ENCODE measurements around the gene UFSP1.
"Not testable (repeated sequence)": the region's sequence is repeated elsewhere in the genome, so short reads cannot be mapped to it uniquely, and the experiment has no call there.

Gene UFSP1

DNA sequence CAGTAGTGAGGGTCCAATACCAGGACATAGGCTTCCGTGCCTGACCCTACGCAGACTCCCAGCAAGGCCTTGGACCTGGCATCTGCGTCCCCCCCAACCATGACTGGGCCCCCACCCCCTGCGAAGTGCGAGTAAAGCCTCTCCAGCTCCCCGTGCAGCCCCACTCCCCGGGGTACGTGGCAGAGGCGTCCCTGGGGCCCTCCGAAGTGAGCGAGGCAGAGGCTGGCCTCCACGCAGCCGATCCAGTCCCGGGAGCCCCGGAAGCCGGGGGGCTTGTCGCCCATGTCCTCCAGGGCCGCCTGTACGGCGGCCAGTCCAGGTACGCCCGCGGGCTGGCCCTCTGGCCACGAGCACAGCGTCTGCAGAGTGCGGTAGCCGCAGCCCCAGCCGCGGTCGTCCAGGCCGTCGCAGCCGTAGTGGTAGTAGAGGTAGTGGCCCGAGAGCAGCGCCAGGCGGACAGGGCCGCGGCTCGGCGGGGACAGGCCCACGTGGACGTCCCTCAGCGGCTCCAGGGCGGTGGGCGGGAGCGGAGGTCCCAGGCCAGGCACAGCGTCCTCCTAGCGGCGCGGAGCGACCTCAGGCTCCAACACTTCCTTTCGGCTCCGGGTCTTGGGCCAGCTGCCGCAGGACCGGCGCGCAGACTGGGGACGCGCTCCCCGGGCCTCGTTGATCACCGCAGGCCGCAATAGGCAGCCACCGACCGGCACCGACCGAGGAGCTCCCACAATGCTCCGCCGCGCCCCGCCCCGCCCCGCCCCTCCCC lies at the start of gene UFSP1:
Gene UFSP1, minus strand, starts transcription at position 728 of the 763 bp plus-strand sequence. Its CDS starts 444 bp downstream, at position 284.
- DNase-seq = no peak

DNA sequence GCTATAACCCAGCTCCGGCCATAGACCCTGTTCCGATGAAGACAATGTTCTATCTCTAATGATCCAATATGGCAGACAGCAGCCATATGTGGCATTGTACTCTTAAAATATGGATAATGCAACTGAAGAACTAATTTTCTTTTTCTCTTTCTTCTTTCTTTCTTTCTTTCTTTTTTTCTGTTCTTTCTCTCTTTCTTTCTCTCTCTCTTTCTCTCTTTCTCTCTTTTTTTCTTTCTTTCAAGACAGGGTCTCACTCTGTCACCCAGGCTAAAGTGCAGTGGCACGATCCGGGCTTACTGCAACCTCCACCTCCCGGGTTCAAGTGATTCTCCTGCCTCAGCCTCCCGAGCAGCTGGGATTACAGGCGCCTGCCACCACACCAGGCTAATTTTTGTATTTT lies 46.7 kb upstream of the UFSP1 start:
- not testable (repeated sequence) for DNase-seq

DNA sequence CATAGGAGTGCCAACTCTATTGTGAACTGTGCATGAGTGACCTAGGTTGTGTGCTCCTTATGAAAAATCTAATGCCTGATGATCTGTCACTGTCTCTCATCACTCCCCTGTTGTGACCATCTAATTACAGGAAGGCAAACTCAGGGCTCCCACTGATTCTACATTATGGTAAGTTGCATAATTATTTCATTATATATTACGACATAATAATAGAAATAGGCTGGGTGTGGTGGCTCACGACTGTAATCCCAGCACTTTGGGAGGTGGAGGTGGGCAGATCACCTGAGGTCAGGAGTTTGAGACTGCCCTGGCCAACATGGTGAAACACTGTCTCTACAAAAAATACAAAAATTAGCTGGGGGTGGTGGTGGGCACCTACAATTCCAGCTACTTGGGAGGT lies 45.9 kb upstream of the UFSP1 start:
- not testable (repeated sequence) for DNase-seq

DNA sequence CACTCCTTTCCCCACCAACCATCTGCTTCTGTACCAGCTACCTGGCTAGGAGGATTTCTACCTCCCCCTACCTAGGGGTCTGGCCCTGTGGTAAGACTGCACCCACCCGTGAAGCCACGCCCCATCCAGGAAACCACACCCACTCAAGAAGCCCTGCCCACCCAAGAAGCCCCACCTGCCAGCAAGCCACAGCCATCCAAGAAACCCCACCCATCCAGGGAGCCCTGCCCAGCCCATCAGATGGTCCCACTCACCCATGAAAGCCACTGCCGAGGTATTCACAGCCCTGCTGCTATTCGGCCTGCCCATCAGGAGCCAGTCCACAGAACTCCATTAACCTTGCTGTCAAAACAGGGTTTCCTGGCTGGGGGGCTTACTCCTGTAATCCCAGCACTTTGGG lies 44.2 kb upstream of the UFSP1 start:
- no peak for DNase-seq

DNA sequence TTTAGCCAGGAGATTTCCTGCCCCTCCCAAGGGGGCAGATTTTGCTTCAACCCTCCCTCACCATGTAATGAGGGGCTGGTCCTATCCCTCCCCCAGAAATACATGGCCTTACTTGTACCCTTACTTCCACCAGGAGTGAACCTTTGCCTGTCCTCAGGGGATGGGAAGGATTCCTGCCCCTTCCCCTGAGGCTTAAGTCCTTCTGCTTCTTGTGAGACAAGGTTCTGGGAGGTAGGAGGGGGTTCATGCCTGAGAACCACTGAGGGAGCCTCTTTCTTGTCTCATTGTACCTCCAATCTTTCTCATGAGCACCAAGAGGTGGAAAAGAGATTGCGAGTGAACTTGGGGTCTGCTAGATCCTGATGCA lies 40.3 kb upstream of the UFSP1 start:
- no peak for DNase-seq

DNA sequence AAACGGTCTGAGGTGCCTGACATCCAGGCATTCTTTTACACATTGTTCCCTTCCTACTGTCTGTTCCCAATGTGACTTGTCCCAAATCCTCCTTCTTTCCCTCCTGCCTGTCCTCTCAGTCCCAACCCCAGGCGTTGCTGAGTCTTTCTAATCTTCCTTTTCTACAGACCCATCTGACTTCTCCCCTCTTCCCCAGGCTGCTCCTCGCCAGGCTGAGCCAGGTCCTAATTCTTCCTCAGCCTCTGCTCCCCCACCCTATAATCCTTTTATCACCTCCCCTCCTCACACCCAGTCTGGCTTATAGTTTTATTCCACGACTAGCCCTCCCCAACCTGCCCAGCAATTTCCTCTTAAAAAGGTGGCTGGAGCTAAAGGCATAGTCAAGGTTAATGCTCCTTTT lies 34.1 kb upstream of the UFSP1 start:
- not testable (repeated sequence) for DNase-seq

DNA sequence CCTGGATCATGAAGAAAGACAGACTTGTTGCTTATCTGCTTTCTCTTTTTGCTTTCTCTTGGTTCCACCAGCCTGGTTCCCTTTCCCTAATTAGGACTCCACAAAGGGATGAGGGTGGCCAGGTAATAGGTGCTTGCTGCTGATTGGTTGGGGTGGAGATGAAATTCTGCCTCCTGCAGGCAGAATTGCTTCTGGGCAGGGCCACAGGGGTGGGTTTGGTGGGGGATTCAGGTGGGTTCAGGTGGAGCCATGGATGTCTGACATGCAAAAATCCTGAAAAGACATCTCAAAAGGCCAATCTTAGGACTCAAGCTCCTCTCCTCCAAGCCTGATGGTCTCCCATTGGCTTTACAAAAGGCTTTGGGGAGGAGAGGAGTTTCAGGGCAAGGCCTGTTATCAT lies 31.5 kb upstream of the UFSP1 start:
- DNase-seq = no peak

DNA sequence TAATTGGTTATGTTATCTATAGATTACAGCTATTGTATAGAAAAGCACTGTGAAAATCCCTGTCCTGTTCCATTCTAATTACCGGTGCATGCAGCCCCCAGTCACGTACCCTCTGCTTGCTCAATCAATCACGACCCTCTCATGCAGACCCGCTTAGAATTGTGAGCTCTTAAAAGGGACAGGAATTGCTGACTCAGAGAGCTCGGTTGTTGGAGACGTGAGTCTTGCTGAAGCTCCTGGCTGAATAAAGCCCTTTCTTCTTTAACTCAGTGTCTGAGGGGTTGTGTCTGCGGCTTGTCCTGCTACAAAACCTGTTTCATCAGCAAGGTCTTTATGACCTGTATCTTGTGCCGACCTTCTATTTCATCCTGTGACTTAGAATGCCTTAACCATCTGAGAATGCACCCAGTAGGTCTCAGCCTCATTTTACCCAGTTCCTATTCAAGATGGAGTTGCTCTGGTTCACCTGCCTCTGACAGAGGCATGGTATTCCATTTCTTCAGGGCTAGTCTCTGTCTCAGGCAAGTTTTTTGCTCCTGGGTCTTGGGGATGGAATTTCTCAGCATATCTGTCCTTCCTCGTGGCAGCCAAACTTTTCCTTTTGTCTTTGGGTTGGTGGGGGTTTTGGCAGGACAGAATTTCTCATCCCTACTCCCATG lies 30.4 kb upstream of the UFSP1 start:
- not testable (repeated sequence) for DNase-seq

DNA sequence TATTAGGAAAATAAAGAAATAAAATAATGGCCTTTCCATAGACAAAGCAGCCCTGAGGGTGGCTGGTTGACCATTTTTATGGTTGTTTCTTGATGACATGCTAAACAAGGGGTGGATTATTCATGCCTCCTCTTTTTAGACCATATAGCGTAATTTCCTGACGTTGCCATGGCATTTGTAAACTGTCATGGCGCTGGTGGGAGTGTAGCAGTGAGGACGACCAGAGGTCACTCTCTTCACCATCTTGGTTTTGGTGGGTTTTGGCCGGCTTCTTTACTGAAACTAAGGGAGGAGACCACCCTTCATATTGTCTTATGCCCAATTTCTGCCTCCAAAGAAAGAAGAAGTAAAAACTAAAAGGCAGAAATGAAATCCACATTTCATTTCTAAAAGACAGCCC lies 29.8 kb upstream of the UFSP1 start:
- DNase-seq = not testable (repeated sequence)

DNA sequence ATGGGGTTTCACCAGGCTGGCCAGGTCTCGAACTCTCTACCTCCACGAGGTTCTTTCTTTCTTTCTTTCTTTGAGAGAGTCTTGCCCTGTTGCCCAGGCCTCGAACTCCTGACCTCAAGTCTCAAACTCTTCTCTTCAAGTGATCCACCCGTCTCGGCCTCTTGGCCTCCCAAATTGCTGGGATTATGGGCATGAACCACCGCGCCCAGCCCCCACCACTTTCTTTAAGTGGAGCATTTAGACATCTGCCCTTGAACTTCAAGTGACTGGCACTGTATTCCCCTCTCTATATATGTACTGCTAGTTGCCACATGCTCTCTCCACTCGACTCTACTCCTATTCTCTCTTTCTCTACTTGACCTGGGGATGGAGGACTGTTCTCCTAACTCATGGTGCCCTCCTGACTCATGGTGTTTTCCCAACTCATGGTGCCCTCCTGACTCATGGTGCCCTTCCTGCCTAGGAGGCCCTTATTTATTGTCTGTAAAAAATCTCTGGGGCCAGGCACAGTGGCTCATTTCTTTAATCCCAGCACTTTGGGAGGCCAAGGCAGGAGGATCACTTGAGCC lies 25.4 kb upstream of the UFSP1 start:
- DNase-seq = no peak

DNA sequence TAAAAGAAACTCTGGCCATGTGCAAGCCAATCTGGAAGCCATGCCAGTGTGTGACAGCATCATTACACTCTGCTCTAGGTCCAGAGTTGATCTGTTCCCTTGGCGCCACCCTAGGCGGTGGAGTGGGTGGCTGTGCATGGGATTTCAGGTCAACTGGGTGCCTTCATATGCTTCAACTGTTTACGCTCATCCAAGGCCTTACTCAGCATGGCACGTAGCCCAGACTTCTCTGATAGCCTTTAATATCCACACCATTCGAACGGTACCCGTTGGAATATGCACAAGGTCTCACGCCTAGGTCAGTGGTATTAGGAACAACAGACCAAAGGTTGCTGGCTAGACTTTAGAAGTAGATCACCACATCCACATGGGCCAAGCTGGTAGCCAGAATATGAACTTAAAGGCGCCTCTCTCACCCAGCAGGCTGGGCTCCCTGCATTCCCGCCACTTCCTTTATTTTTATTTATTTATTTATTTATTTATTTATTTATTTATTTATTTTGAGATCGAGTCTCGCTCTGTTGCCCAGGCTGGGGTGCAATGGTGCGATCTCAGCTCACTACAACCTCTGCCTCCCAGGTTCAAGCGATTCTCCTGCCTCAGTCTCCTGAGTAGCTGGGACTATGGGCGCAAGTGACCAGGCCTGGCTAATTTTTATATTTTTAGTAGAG lies 24.8 kb upstream of the UFSP1 start:
- DNase-seq = no peak

DNA sequence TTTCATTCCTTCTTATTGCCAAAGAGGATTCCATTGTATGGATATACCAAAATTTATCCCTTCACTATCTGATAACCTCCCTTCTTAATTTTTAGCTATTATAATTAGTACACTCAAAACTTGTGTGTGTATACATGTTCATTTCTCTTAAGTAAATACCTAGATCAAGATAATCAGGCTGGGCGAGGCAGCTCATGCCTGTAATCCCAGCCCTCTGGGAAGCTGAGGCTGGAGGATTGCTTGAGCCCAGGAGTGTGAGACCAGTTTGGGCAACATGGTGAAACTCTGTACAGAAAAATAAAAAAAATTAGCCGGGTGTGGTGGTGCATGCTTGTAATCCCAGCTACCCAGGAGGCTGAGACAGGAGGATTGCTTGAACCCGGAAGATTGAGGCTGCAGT lies 22.0 kb upstream of the UFSP1 start:
- DNase-seq = no peak

DNA sequence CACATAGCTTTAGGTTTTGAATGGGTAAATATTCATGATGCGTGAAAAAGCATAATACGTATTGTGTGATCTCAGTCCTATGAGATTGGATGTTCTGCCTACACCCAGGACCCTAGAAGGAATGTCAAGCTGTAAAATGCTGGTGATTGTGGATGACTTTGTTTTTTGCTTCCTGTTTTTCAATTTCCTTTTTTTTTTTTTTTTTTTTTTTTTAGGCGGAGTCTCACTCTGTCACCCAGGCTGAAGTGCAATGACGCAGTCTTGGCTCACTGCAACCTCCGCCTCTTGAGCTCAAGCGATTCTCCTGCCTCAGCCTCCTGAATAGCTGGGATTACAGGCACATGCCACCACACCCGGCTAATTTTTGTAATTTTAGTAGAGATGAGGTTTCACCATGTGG lies 20.9 kb upstream of the UFSP1 start:
- DNase-seq = not testable (repeated sequence)

DNA sequence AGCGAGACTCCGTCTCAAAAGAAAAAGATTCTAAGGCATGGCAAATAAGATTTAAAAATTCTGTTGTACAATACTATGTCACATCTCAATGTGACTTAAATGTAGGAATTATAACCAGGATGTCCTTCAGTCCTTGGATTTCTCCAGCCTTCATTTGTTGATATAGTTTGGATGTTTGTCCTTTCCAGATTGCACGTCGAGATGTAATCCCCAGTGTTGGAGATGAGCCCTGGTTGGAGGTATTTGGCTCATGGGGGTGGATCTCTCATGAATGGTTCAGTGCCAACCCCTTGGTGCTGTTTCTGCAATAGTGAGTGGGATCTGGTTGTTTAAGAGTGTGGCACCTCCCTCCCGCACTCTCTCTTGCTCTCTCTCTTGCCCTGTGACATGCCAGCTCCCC lies 19.0 kb upstream of the UFSP1 start:
- DNase-seq = no peak

DNA sequence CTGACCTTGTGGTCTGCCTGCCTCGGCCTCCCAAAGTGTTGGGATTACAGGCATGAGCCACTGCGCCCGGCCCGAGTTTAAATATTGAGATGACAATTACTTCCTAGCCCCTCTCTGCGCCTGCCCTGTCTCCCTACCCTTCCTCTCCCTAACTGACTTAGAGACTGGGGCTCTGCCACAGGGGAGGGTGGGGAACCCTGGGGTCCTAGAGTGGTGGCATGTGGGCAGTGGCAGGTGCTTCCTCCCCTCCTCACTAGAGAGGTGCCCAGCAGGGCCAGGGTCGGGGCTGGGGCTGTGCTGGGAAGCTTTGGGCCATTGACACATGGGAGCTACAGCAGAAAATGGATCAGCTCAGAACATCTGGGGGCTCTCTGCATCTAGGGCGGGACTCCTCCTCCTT lies 13.1 kb upstream of the UFSP1 start:
- no peak for DNase-seq

DNA sequence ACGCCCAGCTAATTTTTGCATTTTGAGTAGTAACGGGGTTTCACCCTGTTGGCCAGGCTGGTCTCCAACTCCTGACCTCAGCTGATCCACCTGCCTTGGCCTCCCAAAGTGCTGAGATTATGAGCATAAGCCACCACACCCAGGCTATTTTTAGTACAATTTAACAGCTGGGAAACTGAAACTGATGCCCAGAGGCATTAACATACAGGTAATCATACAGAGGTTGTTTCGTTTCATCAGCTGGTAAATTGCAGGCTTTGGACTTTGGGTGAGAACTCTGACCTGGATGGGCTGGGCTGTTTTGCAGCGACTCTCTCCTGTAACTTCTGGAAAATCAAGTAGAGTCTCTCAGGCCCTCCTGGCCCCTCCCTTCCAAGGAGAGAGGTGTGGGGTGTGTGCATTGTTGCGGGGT lies 12.4 kb upstream of the UFSP1 start:
- no peak for DNase-seq

DNA sequence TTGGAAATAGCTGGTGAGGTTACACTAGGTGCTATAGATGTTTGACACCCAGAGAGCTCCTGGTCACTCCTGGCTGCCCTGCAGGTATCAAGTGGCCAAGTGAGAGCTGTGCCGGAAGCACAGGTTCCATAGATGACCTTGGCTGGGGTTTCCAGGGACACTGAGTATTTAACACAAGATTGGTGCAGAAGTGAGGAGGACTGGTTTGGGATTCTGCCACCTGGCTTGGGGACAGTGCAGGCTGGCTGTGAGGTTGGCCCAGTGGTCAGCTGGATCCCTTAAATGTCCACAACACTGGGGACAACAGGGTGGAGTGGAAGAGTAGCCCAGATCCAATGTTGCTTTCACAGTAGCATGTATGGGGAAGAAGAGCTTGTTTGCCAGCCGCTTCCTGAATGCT lies 11.5 kb upstream of the UFSP1 start:
- no peak for DNase-seq

DNA sequence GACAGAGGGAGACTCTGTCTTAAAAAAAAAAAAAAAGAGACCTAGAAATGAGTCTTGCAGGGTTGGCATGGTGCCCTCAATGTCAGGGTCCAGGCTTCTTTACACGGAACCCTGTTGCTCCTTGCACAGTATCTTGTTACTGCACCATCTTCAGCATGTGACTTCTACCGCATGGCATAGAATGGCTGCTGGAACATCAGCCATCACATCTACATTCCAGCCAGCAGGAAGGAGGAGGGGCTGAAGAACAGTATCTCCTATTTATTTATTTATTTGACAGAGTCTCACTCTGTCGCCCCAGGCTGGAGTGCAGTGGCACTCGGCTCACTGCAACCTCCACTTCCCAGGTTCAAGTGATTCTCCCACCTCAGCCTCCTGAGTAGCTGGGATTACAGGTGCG lies 9.9 kb upstream of the UFSP1 start:
- no peak for DNase-seq

DNA sequence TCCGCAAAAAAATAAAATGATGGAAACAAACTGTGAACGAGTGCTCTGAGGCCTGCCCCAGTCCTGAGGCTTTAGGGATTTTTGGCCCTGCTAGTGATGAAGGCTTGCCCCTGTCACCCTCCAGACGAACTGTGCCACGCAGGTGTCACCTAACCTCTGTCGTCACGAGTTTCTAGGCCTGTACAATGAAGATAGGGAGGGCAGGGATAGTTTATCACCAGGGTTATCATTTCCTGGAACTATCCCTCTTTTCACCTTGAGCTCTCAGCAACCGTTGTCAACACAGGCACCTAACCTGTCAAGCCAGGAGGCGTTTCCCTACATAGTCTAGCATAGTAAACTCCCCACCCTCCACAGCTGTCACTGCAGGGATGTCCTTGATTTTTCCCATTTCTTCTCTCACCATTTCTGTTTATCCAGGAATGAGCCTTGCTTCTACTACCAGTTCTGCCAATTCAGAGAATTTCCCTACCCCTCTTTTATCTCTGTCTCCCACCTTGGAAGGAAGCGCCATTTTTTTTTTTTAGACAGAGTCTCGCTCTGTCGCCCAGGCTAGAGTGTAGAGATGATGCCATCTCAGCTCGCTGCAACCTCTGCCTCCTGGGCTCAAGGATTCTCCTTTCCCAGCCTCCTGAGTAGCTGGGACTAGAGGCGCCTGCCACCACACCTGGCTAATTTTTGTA lies 8.4 kb upstream of the UFSP1 start:
- DNase-seq = no peak

DNA sequence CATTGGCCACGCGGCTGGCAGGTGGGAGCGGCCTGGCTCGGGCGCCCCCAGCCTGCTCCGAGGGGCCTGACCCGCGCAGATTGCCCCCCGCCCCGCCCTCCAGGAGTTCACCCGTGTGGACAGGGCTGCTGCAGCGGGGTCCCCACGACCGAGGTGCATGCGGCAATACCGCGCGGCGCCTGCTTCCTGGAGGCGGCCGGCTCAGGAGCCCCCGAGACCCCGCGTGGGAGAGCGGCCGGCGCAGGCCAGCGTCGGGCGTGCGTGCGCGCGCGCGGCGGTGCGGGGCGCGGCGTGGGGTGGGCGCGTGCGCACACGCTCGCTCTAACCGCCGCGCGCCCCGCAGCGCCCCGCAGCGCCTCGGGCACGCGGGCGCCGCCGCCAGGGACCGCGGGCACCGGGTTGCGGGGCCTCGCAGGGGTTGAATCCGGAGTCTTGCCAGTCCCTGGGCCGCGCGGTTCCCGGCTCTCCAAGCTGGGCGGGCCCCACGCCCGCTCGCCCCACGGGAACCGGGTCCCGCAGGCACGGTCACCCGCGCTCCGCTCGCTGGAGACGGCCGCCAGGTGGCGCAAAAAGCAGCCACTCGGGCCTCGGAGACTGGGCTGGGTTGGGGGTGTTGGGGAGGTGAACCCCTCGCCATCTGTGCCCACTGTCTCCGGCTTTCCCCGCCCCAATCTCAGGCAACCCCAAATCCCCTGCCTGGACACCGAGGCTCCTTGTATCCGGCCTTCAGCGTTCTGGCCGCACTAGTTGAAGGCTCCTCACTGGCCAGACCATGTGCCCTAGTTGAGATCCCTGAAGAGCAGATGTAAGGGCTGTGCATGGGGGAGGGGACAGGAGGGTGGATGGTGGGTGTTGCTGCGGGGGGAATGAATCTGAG lies 7.5 kb upstream of the UFSP1 start:
- no peak for DNase-seq

DNA sequence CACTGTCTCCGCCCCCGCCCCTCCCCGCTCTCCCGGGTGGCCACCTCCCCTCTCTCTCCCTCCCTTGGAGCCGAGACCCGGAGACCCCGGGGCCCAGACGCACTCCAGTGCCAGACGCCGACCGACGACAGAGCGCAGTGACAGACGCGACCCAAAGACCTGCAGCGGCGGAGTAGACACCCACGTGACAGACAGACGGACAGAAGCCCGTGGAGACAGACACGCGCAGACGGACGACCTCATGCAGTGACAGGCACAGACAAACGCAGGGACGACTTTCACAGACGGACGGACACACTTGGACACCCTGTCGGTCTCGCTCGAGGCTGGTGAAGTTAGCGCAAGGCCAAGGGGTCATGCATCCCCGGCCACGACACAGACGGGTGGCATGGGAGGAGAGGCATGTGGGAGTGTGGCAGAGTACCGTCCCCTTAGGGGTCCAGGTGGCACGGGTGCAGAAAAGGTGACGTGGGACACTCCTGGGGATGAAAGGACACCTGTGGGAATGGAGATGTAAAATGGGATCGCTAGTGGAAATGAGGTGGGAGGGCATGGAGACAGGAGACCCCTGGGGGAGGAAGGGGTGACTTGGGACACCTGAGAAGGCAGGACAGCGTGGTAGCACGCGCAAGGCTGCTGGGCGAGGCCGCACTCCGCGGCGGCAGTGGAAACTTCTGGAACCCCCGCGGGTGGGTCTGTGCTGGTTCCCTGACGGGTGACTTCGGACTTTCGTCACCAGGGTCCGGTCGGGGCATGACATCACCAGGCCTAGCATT lies 6.6 kb upstream of the UFSP1 start:
- DNase-seq = no peak

DNA sequence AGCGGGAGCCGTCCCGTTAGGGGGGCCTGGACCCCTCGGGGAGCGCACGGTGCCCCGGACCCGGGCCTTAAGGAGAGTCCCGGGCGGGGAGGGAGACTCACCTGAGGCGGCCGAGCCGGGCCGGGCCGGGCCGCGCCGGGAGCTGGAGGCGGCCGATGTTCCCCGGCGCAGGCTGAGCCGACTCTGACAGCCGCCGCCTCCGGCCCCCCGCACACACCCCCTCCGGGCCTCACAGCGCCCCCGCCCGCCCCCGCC lies 6.1 kb upstream of the UFSP1 start, which contains the start of gene ACHE:
Gene ACHE, minus strand, starts transcription at position 188 of the 255 bp plus-strand sequence. CDS start 1,656 bp downstream, outside the sequence.
- no peak for DNase-seq
